Measurements from ENCODE around the gene MEG3.

GRCh38 chr14:100899884-100900771 is 74.2 kb downstream of the MEG3 start:
- TF ChIP-seq CTCF (IDR thresholded peaks at IDR 0.05) (no peak), REST (IDR thresholded peaks at IDR 0.05; ENCODE audit: insufficient read depth in 1 of 2, low read depth in 2 of 2, low read length in 1 of 2) (no peak)

All from Panc1 (cell line).